HG03066 (cell line): ENCODE data around the gene LONRF2.
"Not testable (repeated sequence)": the region's sequence is repeated elsewhere in the genome, so short reads cannot be mapped to it uniquely, and the experiment has no call there.

ENCODE experiments used
- ATAC-seq: cut with Tn5 transposase; IDR thresholded peaks from one replicate; pipeline ENCODE4 v1.9.1; 2021; ENCODE audit warnings: low read depth; ENCODE audit not compliant: unreplicated experiment

The LONRF2 gene

GRCh38 chr2:100321866-100322820 lies at the start of gene LONRF2:
Gene LONRF2 (minus strand): TSS chr2:100322501. CDS start chr2:100322093, 408 bp downstream.
- ATAC-seq = no peak

GRCh38 chr2:100367163-100367562 lies 44.9 kb upstream of the LONRF2 start:
- no peak for ATAC-seq

GRCh38 chr2:100365434-100365833 lies 43.1 kb upstream of the LONRF2 start:
- no peak for ATAC-seq

GRCh38 chr2:100362269-100362668 lies 40.0 kb upstream of the LONRF2 start:
- not testable (repeated sequence) for ATAC-seq

GRCh38 chr2:100359576-100359975 lies 37.3 kb upstream of the LONRF2 start:
- ATAC-seq = no peak

GRCh38 chr2:100358554-100358953 lies 36.3 kb upstream of the LONRF2 start:
- no peak for ATAC-seq

GRCh38 chr2:100352521-100352920 lies 30.2 kb upstream of the LONRF2 start:
- no peak for ATAC-seq

GRCh38 chr2:100350661-100351185 lies 28.4 kb upstream of the LONRF2 start:
- no peak for ATAC-seq

GRCh38 chr2:100345144-100345543 lies 22.8 kb upstream of the LONRF2 start:
- ATAC-seq = not testable (repeated sequence)

- no peak for ATAC-seq
Measured at GRCh38 chr2:100344433-100344832, 22.1 kb upstream of the LONRF2 start.

GRCh38 chr2:100342466-100342865 lies 20.2 kb upstream of the LONRF2 start:
- not testable (repeated sequence) for ATAC-seq

- ATAC-seq = no peak
Measured at GRCh38 chr2:100339823-100340222, 17.5 kb upstream of the LONRF2 start.

- no peak for ATAC-seq
Measured at GRCh38 chr2:100334929-100335328, 12.6 kb upstream of the LONRF2 start.

- no peak for ATAC-seq
Measured at GRCh38 chr2:100327742-100328141, 5.4 kb upstream of the LONRF2 start.

- no peak for ATAC-seq
Measured at GRCh38 chr2:100321179-100321865, 979 bp downstream of the LONRF2 start.

- ATAC-seq = no peak
Measured at GRCh38 chr2:100320547-100321178, 1.6 kb downstream of the LONRF2 start.

GRCh38 chr2:100317634-100318033 lies 4.7 kb downstream of the LONRF2 start:
- no peak for ATAC-seq

GRCh38 chr2:100309973-100310719 lies 12.2 kb downstream of the LONRF2 start:
- ATAC-seq = no peak

GRCh38 chr2:100309311-100309710 lies 13.0 kb downstream of the LONRF2 start:
- no peak for ATAC-seq

- no peak for ATAC-seq
Measured at GRCh38 chr2:100303744-100304143, 18.6 kb downstream of the LONRF2 start.
